HG02938 (cell line): ENCODE results near the gene SPTB.

ENCODE experiments used
- ATAC-seq: cut with Tn5 transposase; IDR thresholded peaks from one replicate; pipeline ENCODE4 v1.9.1; 2021; ENCODE audit warnings: mild to moderate bottlenecking, moderate library complexity; ENCODE audit not compliant: unreplicated experiment

Gene SPTB

GRCh38 chr14:64855721-64856528 lies 23.8 kb downstream of the SPTB start:
- ATAC-seq: no peak

- ATAC-seq: no peak
Measured at GRCh38 chr14:64850369-64851137, 29.2 kb downstream of the SPTB start.

GRCh38 chr14:64849940-64850339 lies 29.8 kb downstream of the SPTB start:
- ATAC-seq: no peak

GRCh38 chr14:64848239-64848638 lies 31.5 kb downstream of the SPTB start:
- ATAC-seq: no peak

GRCh38 chr14:64846319-64846718 lies 33.4 kb downstream of the SPTB start:
- no peak for ATAC-seq

GRCh38 chr14:64845878-64846277 lies 33.8 kb downstream of the SPTB start:
- no peak for ATAC-seq

- ATAC-seq: no peak
Measured at GRCh38 chr14:64844969-64845536, 34.7 kb downstream of the SPTB start.

GRCh38 chr14:64844272-64844671 lies 35.4 kb downstream of the SPTB start:
- ATAC-seq: no peak

GRCh38 chr14:64843548-64843947 lies 36.2 kb downstream of the SPTB start:
- ATAC-seq: no peak

GRCh38 chr14:64841772-64842750 lies 37.6 kb downstream of the SPTB start:
- no peak for ATAC-seq

GRCh38 chr14:64841121-64841651 lies 38.5 kb downstream of the SPTB start:
- no peak for ATAC-seq

- no peak for ATAC-seq
Measured at GRCh38 chr14:64838656-64839055, 41.1 kb downstream of the SPTB start.

GRCh38 chr14:64835431-64835830 lies 44.3 kb downstream of the SPTB start:
- ATAC-seq: no peak

GRCh38 chr14:64834965-64835364 lies 44.7 kb downstream of the SPTB start:
- no peak for ATAC-seq

- ATAC-seq: no peak
Measured at GRCh38 chr14:64831419-64831818, 48.3 kb downstream of the SPTB start.

GRCh38 chr14:64830961-64831360 lies 48.7 kb downstream of the SPTB start:
- ATAC-seq: no peak

GRCh38 chr14:64828071-64828470 lies 51.6 kb downstream of the SPTB start:
- no peak for ATAC-seq

- ATAC-seq: no peak
Measured at GRCh38 chr14:64826845-64827244, 52.9 kb downstream of the SPTB start.

- no peak for ATAC-seq
Measured at GRCh38 chr14:64826333-64826732, 53.4 kb downstream of the SPTB start.

GRCh38 chr14:64825509-64825908 lies 54.2 kb downstream of the SPTB start:
- no peak for ATAC-seq
